Lower leg skin (tissue), 4 donors: Measurements from ENCODE around the gene SPEG. TPM values are rescaled to one million over a fixed set of nuclear protein-coding genes. Genes with fewer than 3 reads are reported as not detected.

Experiments
- DNase-seq, 2 donors: peaks; one replicate each; pipeline ENCODE4 v3.0.0-alpha.2; 2019; ENCODE audit warnings: low spot score in 2 of 2
- H3K4me3 ChIP-seq: fragments of 200-600 bp; sonication (generic); 2 replicates; pipeline ENCODE4 v1.5.1; 2017; ENCODE audit warnings: mild to moderate bottlenecking, low read depth; ENCODE audit not compliant: poor library complexity, severe bottlenecking
- POLR2A ChIP-seq, 2 donors: fragments of 450-650 bp; IDR thresholded peaks; one replicate each; pipeline ENCODE4 v1.6.1; 2016 to 2017; ENCODE audit warnings: antibody characterized with exemption in 2 of 2, mild to moderate bottlenecking in 1 of 2, moderate library complexity in 1 of 2
- WGBS, 2 donors: methylation state at CpG; one replicate each; pipeline ENCODE4 v1.1.5; 2018; 5-methylcytosine and 5-hydroxymethylcytosine counted together
- intact Hi-C: fragments of 100-400 bp; cut with DNase I; formaldehyde crosslinking; loops from one replicate; pipeline ENCODE4 v1.15.0; 2023; ENCODE audit warnings: low total_unique reads
- total RNA-seq, 4 donors: library from RNA; depleted of rRNA; stranded (reverse); fragments of >200 nt; gene quantifications; one replicate each; pipeline ENCODE4 v1.1.0, GENCODE V29; 2016
- TF ChIP-seq, protein P1 (sequence below), 3 donors: fragments of 450-650 bp; IDR thresholded peaks; one replicate each; pipeline ENCODE4 v1.5.1; 2016; ENCODE audit warnings: antibody characterized with exemption in 3 of 3, mild to moderate bottlenecking in 3 of 3, moderate library complexity in 2 of 3

Gene SPEG
- total RNA-seq, 4 donors from 2014 or later, result 3.3 to 11.4 (median 5.3) TPM

DNA sequence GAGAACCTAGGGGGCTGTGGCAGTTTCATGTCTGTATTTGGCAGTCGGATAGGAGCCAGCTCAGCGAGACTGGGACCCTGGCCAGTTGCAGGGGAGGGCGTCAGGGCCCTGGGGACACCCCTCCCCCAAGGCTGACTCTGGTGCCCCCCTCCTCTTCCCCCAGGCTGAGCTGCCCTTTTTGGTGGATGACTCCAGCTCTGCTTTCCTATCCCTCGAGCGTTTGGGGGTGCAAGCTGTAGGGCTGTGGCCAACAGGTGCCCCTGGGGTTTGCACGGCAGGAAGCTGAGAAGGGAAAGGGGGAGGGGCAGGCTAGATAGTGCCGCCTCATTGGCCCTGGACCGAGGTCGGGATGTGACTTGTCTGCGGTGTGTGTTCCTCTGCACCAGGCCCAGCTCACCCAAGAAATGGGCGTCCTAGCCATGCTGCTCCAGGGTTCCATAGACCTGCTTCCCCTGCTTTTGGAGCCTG lies 26.4 kb downstream of the SPEG start:
- 16 to 30% methylated on average over 11 of the region's 11 CpGs for WGBS, 2 donors
- no peak for DNase-seq
- intact Hi-C loops, result no loop called here
- no peak for TF ChIP-seq POLR2A (IDR thresholded peaks at IDR 0.05)
- TF ChIP-seq, protein P1, sequence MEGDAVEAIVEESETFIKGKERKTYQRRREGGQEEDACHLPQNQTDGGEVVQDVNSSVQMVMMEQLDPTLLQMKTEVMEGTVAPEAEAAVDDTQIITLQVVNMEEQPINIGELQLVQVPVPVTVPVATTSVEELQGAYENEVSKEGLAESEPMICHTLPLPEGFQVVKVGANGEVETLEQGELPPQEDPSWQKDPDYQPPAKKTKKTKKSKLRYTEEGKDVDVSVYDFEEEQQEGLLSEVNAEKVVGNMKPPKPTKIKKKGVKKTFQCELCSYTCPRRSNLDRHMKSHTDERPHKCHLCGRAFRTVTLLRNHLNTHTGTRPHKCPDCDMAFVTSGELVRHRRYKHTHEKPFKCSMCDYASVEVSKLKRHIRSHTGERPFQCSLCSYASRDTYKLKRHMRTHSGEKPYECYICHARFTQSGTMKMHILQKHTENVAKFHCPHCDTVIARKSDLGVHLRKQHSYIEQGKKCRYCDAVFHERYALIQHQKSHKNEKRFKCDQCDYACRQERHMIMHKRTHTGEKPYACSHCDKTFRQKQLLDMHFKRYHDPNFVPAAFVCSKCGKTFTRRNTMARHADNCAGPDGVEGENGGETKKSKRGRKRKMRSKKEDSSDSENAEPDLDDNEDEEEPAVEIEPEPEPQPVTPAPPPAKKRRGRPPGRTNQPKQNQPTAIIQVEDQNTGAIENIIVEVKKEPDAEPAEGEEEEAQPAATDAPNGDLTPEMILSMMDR (IDR thresholded peaks at IDR 0.05), result no peak
- no peak overlapping the region for H3K4me3 ChIP-seq

DNA sequence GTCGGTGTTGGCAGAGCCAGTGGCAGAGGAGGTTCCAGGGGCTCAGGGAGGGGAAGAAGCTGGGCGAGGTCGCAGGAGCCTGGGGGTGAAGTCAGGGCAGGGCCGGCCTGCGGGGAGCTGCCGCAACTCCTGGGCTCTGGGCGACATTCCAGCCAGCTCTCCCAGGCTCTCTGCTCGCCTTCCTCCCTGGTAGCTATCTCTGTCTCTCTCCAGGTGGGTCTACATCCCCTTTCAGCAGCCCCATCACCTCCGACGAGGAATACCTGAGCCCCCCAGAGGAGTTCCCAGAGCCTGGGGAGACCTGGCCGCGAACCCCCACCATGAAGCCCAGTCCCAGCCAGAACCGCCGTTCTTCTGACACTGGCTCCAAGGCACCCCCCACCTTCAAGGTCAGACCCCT lies 27.0 kb downstream of the SPEG start:
- WGBS, 2 donors, result 66 to 77% methylated on average over 10 to 14 of the region's 14 CpGs
- no peak for DNase-seq
- H3K4me3 ChIP-seq, result no peak overlapping the region
- no peak for TF ChIP-seq POLR2A (IDR thresholded peaks at IDR 0.05)
- TF ChIP-seq, protein P1 (IDR thresholded peaks at IDR 0.05), result no peak
- intact Hi-C loops, result no loop called here

DNA sequence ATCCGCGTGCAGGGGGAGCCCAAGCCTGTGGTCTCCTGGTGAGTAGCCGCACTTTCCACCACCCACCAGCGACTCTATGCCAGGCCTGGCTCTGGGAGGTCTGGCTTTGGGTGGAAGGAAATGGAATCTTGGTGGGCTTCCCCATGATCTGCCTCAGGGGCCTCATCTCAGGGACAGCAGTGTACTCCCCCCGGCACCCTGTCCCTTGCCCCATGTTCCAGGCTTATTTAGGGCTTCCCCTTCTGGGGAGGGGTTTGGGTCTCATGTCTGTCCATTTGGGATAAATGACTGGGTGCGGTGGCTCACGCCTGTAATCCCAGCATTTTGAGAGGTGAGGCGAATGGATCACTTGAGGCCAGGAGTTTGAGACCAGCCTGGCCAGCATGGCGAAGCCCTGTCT lies 27.7 kb downstream of the SPEG start:
- TF ChIP-seq, protein P1 (IDR thresholded peaks at IDR 0.05), result no peak
- no peak for TF ChIP-seq POLR2A (IDR thresholded peaks at IDR 0.05)
- WGBS, 2 donors, result 93 to 94% methylated on average over 7 to 9 of the region's 9 CpGs
- no peak for DNase-seq
- no peak overlapping the region for H3K4me3 ChIP-seq
- intact Hi-C loops, result no loop called here

DNA sequence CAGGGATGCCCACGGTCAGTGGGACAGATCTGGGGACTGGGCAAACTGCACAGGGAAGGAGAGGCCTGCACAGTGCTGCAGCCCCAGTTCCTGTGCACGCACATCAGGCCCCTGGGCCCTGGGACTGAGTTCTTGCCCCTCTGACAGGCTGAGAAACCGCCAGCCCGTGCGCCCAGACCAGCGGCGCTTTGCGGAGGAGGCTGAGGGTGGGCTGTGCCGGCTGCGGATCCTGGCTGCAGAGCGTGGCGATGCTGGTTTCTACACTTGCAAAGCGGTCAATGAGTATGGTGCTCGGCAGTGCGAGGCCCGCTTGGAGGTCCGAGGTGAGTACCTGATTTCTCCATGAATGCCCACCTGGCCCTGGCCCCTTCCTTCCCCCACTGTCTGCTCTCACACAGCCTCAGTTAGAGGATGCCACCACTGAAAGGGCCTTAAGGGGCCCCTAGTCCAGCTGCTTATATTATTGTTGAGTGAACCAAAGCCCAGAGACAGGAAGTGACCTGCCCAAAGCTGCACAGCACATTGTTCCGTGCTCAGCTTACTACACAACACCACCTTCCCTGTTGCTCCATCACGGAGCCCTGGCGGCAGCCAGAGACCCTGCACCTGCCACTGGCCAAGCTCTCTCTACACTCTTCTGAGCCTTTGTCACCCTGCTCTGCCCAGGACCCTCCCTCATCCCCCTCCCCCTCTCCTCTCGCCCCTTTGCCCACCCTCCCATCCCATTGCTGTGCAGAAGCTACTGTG lies 29.8 kb downstream of the SPEG start:
- TF ChIP-seq, protein P1 (IDR thresholded peaks at IDR 0.05), result no peak
- no peak for TF ChIP-seq POLR2A (IDR thresholded peaks at IDR 0.05)
- intact Hi-C loops, result no loop called here
- no peak for DNase-seq
- WGBS, 2 donors, result 89 to 91% methylated on average over 15 to 21 of the region's 21 CpGs
- no peak overlapping the region for H3K4me3 ChIP-seq

DNA sequence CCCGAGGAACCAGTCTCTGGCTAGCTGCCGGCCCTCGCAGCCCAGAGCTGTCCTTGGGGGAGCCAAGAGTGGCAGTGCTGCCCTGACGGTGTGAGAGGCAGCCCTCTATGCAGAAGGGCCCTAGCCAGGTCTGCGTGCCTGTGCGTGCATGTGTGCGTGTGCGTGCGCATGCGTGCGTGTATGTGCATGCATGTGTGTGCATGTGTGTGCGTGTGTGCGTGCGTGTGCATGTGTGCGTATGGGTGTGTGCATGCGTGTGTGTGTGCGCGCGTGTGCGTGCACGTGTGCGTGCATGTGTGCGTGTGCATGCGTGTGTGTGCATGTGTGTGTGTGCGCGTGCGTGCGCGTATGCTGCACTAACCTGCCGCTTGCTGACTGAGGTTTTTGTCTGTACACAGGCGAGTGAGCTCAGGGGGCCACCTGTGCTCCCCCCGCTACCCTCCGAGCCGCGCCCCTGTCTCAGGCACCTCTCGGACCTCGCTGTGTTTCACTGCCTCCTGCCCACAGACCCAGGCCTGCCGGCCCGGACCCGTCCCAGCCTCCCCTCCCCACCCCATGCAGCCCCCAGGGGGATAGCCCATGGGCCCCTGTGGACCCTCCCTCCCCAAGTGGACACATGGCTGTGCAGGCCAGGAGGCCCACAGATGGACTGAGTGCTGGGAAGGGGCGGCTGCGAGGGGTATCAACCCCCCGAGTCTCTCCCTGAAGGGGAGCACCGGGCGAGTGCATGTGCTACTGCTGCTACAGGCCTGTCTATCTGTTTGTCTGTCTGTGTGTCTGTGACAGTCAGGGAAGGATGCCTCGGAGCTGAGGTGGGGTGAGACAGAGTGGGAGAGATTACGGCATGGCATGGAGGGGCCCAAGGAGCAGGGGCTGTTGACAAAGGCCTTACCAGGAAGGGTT lies 31.3 kb downstream of the SPEG start:
- intact Hi-C loops, result no loop called here
- WGBS, 2 donors, result 88 to 91% methylated on average over 39 to 47 of the region's 47 CpGs
- no peak for DNase-seq
- no peak for TF ChIP-seq POLR2A (IDR thresholded peaks at IDR 0.05)
- TF ChIP-seq, protein P1 (IDR thresholded peaks at IDR 0.05), result no peak
- H3K4me3 ChIP-seq, result no peak overlapping the region
